HepG2 (cell line): ENCODE data around the gene PASK. TPM values are rescaled to one million over a fixed set of nuclear protein-coding genes. Genes with fewer than 3 reads are reported as not detected.

Source experiments
- ATAC-seq: fragments of 200-7000 bp; cut with Tn5 transposase; 3 replicates; pipeline ENCODE4 v1.9.1; 2020; ENCODE audit warnings: mild to moderate bottlenecking, moderate library complexity
- BruUV-seq: library from RNA; stranded (reverse); fragments of 400-500 nt; replicated peaks from 2 replicates; lab custom pipeline; 2021; lab: Mats Ljungman, UMichigan
- CTCF ChIA-PET: fragments of 300-600 bp; formaldehyde crosslinking; extraction: SDS; loops from one replicate; lab custom pipeline; 2021; ENCODE audit warnings: low total read pairs, inconsistent platforms, low intra/inter-chr PET ratio; lab: Yijun Ruan, JAX
- POLR2A ChIA-PET: fragments of 350-600 bp; sonication (Branson Sonifier 250); formaldehyde crosslinking; loops from one replicate; lab custom pipeline; 2020; ENCODE audit warnings: antibody characterized with exemption, inconsistent platforms; lab: Yijun Ruan, JAX
- DNase-seq: peaks from one replicate; pipeline ENCODE4 v3.0.0-alpha.2; 2015; ENCODE audit warnings: low spot score
- FAIRE-seq: peaks from 3 replicates; lab custom pipeline; 2011; peaks lifted over from hg19 to GRCh38; lab: Jason Lieb, UNC
- H2AFZ ChIP-seq: one replicate; pipeline ENCODE4 v1.6.1; 2011; ENCODE audit warnings: low read length, inconsistent platforms
- H3K27ac ChIP-seq: fragments of 300-600 bp; 3 replicates; pipeline ENCODE4 v1.8.0; 2011; ENCODE audit warnings: mixed run types, mild to moderate bottlenecking, mixed read lengths, low read length, inconsistent platforms; ENCODE audit not compliant: insufficient read depth; ENCODE audit errors: extremely low read length
- H3K27me3 ChIP-seq, 2 experiments: fragments of 200-600 bp in 1 of 2; 2 replicates in 1 of 2; 3 replicates in 1 of 2; pipeline versions ENCODE4 v1.6.0 to v1.8.0; 2011; ENCODE audit warnings: low read length in 2 of 2, mild to moderate bottlenecking in 2 of 2, moderate library complexity in 2 of 2, inconsistent platforms in 1 of 2; ENCODE audit not compliant: insufficient read depth in 2 of 2, control insufficient read depth in 1 of 2
- H3K36me3 ChIP-seq, 2 experiments: fragments of 200-600 bp in 1 of 2; replicated peaks in 1 of 2; 2 replicates in 1 of 2; 3 replicates in 1 of 2; pipeline versions ENCODE4 v1.5.1 to v1.8.0; 2011; ENCODE audit warnings: low read length in 2 of 2, inconsistent platforms in 1 of 2; ENCODE audit not compliant: insufficient read depth in 2 of 2, control insufficient read depth in 1 of 2
- H3K4me1 ChIP-seq: 2 replicates; pipeline ENCODE4 v1.5.1; 2012; ENCODE audit warnings: low read length, inconsistent platforms; ENCODE audit not compliant: insufficient read depth
- H3K4me2 ChIP-seq: 2 replicates; pipeline ENCODE4 v1.6.0; 2011; ENCODE audit warnings: low read depth, low read length, inconsistent platforms
- H3K4me3 ChIP-seq, 3 experiments: fragments of 200-600 bp in 1 of 3; sonication (generic), shearing (Covaris generic) in 1 of 3; replicated peaks in 1 of 3; 2 replicates each; pipeline ENCODE4 v1.5.1; 2011 to 2016; ENCODE audit warnings: low read length in 3 of 3, inconsistent platforms in 2 of 3, low read depth in 2 of 3, mild to moderate bottlenecking in 2 of 3, control low read depth in 1 of 3, mixed read lengths in 1 of 3; ENCODE audit not compliant: insufficient read depth in 1 of 3
- H3K79me2 ChIP-seq: one replicate; pipeline ENCODE4 v1.6.1; 2011; ENCODE audit warnings: low read length, inconsistent platforms; ENCODE audit not compliant: insufficient read depth
- H3K9ac ChIP-seq: 2 replicates; pipeline ENCODE4 v1.6.0; 2011; ENCODE audit warnings: mild to moderate bottlenecking, low read depth, low read length, inconsistent platforms; ENCODE audit not compliant: insufficient read depth
- H3K9me3 ChIP-seq: 2 replicates; pipeline ENCODE4 v1.5.1; 2012; ENCODE audit warnings: mild to moderate bottlenecking, low read length
- H4K20me1 ChIP-seq: 2 replicates; pipeline ENCODE4 v1.6.0; 2011; ENCODE audit warnings: inconsistent platforms, mild to moderate bottlenecking, low read length, moderate library complexity; ENCODE audit not compliant: insufficient read depth
- PRDM10 ChIP-seq: sonication (generic); formaldehyde crosslinking; IDR thresholded peaks from 2 replicates; pipeline ENCODE4 v1.4.0; 2020; ENCODE audit warnings: low read depth, missing genetic modification reagents
- SOX5 ChIP-seq: IDR thresholded peaks from 2 replicates; pipeline ENCODE4 v1.6.1; 2016; ENCODE audit warnings: borderline replicate concordance
- ZBTB38 ChIP-seq: sonication (generic); formaldehyde crosslinking; IDR thresholded peaks from 2 replicates; pipeline ENCODE4 v1.5.1; 2020; ENCODE audit warnings: mild to moderate bottlenecking, missing genetic modification reagents
- WGBS: methylation state at CpG from one replicate; pipeline ENCODE4 v1.1.6; 2017; ENCODE audit warnings: low lambda C conversion rate; 5-methylcytosine and 5-hydroxymethylcytosine counted together
- in situ Hi-C: cut with HindIII; loops from 2 replicates; pipeline ENCODE4 v1.10.0; 2017; ENCODE audit warnings: low pct_unique_long_range_greater_than_20kb; ENCODE audit not compliant: extremely low pct_ligation_motif_present
- intact Hi-C: fragments of 100-400 bp; cut with micrococcal nuclease; formaldehyde crosslinking; loops from one replicate; pipeline ENCODE4 v1.10.0; 2022; ENCODE audit not compliant: unreplicated experiment
- polyA plus RNA-seq, 8 experiments: library from polyadenylated mRNA; depleted of rRNA in 3 of 8; stranded (reverse) in 7 of 8; unstranded in 1 of 8; fragments of >200 nt; fragmentation: Illumina TruSeq in 4 of 8; extraction: Trizol in 4 of 8; gene quantifications; 2 replicates each; pipeline versions ENCODE4 v1.2.1 to v1.2.3, GENCODE V29; 2011 to 2016; ENCODE audit warnings: low read depth in 4 of 8, missing spikeins in 1 of 8, mixed read lengths in 1 of 8; ENCODE audit not compliant: insufficient read depth in 1 of 8
- total RNA-seq, 5 experiments: library from RNA; depleted of rRNA; stranded (reverse); fragments of >200 nt; fragmentation: Illumina TruSeq; extraction: Trizol; gene quantifications; 2 replicates each; pipeline ENCODE4 v1.2.3, GENCODE V29; 2016; ENCODE audit warnings: low read depth in 1 of 5

The PASK gene
- total and polyA plus RNA-seq, 2 of the 13 experiments (the other 11 are each of a cell fraction or from before 2014, with no cell fraction given): 6.9 to 17.0 TPM

DNA sequence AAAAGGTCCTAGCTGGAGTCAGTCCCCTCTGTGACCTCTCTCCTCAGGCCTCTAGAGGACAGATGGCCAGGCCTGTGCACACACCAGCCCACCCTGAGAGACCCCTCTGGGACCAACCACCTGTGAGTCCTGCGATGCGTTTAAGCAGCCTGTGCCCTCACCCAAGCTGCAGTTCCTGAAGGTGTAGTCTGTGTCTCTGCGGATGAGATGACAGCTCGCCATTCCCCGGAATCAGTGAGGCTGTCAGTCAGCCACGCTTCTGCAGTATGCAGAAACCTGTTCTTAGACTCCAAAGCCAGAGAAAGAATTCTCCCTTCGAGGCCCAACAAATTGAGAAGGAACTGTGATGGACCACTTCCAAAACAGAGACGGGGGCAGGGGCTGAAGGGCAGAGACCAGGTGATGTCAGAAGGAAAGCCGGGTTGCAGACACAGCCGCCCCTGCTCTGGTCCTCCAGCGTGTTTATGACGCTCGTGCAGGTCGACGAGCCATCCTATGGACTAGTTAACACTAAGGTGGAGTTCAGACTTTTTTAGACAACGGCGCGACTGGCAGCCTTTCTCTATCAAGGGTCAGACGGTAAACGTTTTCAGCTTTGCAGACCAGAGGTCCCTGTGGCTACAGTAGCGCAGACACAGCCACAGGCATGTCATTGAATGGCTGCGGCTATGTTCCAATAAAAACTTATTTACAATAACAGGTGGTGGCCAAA, 57.4 kb downstream of the PASK start (continued):
- TF ChIP-seq ZBTB38 (CRISPR knock-in tag): 0 out of 2 replicates have a peak, but pooled peaks have one; percentile 13

GRCh38 chr2:241091201-241091600, 58.1 kb downstream of the PASK start:
- WGBS: 97% methylated on average over 10 of the region's 10 CpGs
- ChIA-PET CTCF (no interaction called here), POLR2A (no interaction called here)
- TF ChIP-seq SOX5 (CRISPR knock-in tag): no peak
- TF ChIP-seq PRDM10 (CRISPR knock-in tag): 0 out of 2 replicates have a peak, but pooled peaks have one; percentile 36
- peaks cover 13% of the 10 kb centered on the region; the same call in 1 of the 2 replicates for H4K20me1 ChIP-seq
- intact Hi-C loops: loop anchor here (5.0 kb wide), 1 partner anchor 131 kb away; no protein-coding TSS in a partner anchor
- no peak for DNase-seq
- H3K4me2 ChIP-seq: no peak overlapping the region
- peaks cover 51% of the 10 kb centered on the region for H3K4me1 ChIP-seq
- H3K4me3 ChIP-seq: no peak overlapping the region
- no peaks in the 10 kb centered on the region for H3K9me3 ChIP-seq
- no peak for FAIRE-seq
- peaks cover 2% of the 10 kb centered on the region for H3K79me2 ChIP-seq
- no TSS peak for BruUV-seq
- no peak for ATAC-seq
- H3K27me3 ChIP-seq: no peaks in the 10 kb centered on the region
- H3K27ac ChIP-seq: no peak overlapping the region
- H3K9ac ChIP-seq: no peak overlapping the region
- no peak overlapping the region for H2AFZ ChIP-seq
- in situ Hi-C loops: loop anchor here (5.0 kb wide), 1 partner anchor 126 kb away; no protein-coding TSS in a partner anchor
- H3K36me3 ChIP-seq: peaks cover 24 to 66% of the 10 kb centered on the region in 2 experiments
